ENCODE data around the gene VPS51. TPM values are rescaled to one million over a fixed set of nuclear protein-coding genes. Genes with fewer than 3 reads are reported as not detected.
A peak's percentile ranks its signal among the peaks of the same experiment; 100 is the strongest.

Gene VPS51
- total and polyA plus RNA-seq, 9 of the 15 experiments (the other 6 are each of a cell fraction or from before 2014, with no cell fraction given) = 1.8 to 143 (median 46.8) TPM

DNA sequence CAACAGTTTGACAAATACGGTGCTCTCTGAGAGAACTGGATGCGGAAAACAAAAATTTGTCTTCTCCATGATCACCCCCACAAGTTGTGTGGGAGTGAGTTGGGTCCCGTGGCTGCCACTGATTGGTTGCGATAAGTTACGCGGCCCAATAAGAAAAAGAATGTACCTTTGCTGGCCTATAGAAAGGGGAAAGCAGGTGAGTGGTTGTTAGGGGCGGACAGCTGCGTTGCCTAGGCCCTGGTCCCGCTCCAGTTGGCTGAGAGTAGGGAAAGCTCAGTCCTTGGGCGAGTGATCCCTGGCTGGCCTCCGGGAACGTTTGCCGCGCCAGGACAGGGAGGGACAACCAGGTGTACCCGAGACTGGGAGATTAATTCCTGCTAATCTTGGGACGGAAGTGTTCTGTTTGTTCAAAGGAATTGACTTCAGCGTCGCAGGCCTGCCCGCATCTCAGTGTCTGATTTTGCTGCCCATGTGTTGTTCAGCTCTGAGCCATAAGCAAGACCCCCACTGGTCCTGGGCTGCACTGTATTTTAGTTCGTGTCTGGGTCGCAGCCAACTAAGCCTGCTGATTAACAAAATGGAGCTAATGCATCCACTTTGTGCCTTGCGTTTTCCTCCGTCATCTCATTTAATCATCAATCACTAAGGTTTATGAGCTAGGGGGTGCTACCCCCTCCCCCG, 39.1 kb downstream of the VPS51 start (continued):
- TF ChIP-seq PYGO2 (tag; IDR thresholded peaks at IDR 0.05) (no peak), ZFPM2 (CRISPR knock-in tag; IDR thresholded peaks at IDR 0.05) (no peak), SMARCA4 (IDR thresholded peaks at IDR 0.05) (no peak), EGR1 (conservative IDR thresholded peaks at IDR 0.05) (peak; percentile 84), ZFP36 (IDR thresholded peaks at IDR 0.05; ENCODE audit: low read depth, low read length, partially characterized antibody) (no peak), NCOA4 (IDR thresholded peaks at IDR 0.05; ENCODE audit: partially characterized antibody) (no peak), ZFX (CRISPR knock-in tag; IDR thresholded peaks at IDR 0.05) (no peak; the same call in 1 of the 2 replicates), SIX5 (IDR thresholded peaks at IDR 0.05; ENCODE audit: borderline replicate concordance in 1 of 2, insufficient read depth in 1 of 2, low read depth in 1 of 2, low read length in 2 of 2) (no peak), CBX1 (IDR thresholded peaks at IDR 0.05; ENCODE audit: low read depth) (no peak)
- TF ChIP-seq, protein P1, sequence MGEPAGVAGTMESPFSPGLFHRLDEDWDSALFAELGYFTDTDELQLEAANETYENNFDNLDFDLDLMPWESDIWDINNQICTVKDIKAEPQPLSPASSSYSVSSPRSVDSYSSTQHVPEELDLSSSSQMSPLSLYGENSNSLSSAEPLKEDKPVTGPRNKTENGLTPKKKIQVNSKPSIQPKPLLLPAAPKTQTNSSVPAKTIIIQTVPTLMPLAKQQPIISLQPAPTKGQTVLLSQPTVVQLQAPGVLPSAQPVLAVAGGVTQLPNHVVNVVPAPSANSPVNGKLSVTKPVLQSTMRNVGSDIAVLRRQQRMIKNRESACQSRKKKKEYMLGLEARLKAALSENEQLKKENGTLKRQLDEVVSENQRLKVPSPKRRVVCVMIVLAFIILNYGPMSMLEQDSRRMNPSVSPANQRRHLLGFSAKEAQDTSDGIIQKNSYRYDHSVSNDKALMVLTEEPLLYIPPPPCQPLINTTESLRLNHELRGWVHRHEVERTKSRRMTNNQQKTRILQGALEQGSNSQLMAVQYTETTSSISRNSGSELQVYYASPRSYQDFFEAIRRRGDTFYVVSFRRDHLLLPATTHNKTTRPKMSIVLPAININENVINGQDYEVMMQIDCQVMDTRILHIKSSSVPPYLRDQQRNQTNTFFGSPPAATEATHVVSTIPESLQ (CRISPR knock-in tag; IDR thresholded peaks at IDR 0.05) = no peak
- TF ChIP-seq, protein P2, sequence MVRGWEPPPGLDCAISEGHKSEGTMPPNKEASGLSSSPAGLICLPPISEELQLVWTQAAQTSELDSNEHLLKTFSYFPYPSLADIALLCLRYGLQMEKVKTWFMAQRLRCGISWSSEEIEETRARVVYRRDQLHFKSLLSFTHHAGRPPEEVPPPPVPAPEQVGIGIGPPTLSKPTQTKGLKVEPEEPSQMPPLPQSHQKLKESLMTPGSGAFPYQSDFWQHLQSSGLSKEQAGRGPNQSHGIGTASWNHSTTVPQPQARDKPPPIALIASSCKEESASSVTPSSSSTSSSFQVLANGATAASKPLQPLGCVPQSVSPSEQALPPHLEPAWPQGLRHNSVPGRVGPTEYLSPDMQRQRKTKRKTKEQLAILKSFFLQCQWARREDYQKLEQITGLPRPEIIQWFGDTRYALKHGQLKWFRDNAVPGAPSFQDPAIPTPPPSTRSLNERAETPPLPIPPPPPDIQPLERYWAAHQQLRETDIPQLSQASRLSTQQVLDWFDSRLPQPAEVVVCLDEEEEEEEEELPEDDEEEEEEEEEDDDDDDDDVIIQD (CRISPR knock-in tag; IDR thresholded peaks at IDR 0.05) = no peak
- TF ChIP-seq, protein P3, sequence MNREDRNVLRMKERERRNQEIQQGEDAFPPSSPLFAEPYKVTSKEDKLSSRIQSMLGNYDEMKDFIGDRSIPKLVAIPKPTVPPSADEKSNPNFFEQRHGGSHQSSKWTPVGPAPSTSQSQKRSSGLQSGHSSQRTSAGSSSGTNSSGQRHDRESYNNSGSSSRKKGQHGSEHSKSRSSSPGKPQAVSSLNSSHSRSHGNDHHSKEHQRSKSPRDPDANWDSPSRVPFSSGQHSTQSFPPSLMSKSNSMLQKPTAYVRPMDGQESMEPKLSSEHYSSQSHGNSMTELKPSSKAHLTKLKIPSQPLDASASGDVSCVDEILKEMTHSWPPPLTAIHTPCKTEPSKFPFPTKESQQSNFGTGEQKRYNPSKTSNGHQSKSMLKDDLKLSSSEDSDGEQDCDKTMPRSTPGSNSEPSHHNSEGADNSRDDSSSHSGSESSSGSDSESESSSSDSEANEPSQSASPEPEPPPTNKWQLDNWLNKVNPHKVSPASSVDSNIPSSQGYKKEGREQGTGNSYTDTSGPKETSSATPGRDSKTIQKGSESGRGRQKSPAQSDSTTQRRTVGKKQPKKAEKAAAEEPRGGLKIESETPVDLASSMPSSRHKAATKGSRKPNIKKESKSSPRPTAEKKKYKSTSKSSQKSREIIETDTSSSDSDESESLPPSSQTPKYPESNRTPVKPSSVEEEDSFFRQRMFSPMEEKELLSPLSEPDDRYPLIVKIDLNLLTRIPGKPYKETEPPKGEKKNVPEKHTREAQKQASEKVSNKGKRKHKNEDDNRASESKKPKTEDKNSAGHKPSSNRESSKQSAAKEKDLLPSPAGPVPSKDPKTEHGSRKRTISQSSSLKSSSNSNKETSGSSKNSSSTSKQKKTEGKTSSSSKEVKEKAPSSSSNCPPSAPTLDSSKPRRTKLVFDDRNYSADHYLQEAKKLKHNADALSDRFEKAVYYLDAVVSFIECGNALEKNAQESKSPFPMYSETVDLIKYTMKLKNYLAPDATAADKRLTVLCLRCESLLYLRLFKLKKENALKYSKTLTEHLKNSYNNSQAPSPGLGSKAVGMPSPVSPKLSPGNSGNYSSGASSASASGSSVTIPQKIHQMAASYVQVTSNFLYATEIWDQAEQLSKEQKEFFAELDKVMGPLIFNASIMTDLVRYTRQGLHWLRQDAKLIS (CRISPR knock-in tag; IDR thresholded peaks at IDR 0.05) = no peak; the same call in 1 of the 2 replicates
- TF ChIP-seq, protein P4, sequence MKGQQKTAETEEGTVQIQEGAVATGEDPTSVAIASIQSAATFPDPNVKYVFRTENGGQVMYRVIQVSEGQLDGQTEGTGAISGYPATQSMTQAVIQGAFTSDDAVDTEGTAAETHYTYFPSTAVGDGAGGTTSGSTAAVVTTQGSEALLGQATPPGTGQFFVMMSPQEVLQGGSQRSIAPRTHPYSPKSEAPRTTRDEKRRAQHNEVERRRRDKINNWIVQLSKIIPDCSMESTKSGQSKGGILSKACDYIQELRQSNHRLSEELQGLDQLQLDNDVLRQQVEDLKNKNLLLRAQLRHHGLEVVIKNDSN (CRISPR knock-in tag; IDR thresholded peaks at IDR 0.05) = peak; percentile 46
- TF ChIP-seq, protein P5, sequence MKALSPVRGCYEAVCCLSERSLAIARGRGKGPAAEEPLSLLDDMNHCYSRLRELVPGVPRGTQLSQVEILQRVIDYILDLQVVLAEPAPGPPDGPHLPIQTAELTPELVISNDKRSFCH (CRISPR knock-in tag; IDR thresholded peaks at IDR 0.05) = no peak
- TF ChIP-seq, protein P5 (tag; IDR thresholded peaks at IDR 0.05) = 0 out of 2 replicates have a peak, but pooled peaks have one; percentile 34
- TF ChIP-seq, protein P6, sequence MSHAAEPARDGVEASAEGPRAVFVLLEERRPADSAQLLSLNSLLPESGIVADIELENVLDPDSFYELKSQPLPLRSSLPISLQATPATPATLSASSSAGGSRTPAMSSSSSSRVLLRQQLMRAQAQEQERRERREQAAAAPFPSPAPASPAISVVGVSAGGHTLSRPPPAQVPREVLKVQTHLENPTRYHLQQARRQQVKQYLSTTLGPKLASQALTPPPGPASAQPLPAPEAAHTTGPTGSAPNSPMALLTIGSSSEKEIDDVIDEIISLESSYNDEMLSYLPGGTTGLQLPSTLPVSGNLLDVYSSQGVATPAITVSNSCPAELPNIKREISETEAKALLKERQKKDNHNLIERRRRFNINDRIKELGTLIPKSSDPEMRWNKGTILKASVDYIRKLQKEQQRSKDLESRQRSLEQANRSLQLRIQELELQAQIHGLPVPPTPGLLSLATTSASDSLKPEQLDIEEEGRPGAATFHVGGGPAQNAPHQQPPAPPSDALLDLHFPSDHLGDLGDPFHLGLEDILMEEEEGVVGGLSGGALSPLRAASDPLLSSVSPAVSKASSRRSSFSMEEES (CRISPR knock-in tag; IDR thresholded peaks at IDR 0.05) = no peak

Measured in K562 (cell line).